Sigmoid colon (tissue), 7 donors: Measurements from ENCODE around the gene P2RY11. TPM values are rescaled to one million over a fixed set of nuclear protein-coding genes. Genes with fewer than 3 reads are reported as not detected.

Experiments used
- DNase-seq: peaks from one replicate; pipeline ENCODE4 v3.0.0-alpha.2; 2019
- H3K27ac ChIP-seq, 4 donors: fragments of 200-600 bp; sonication (generic); one replicate each; pipeline ENCODE4 v1.5.1; 2016 to 2019; ENCODE audit warnings: mild to moderate bottlenecking in 1 of 4
- H3K27me3 ChIP-seq, 3 donors: fragments of 200-600 bp; sonication (generic); one replicate each; pipeline ENCODE4 v1.5.1; 2019; ENCODE audit warnings: mild to moderate bottlenecking in 1 of 3
- H3K36me3 ChIP-seq, 4 donors: fragments of 200-600 bp; sonication (generic); one replicate each; pipeline ENCODE4 v1.5.1; 2016 to 2019
- H3K4me1 ChIP-seq, 4 donors: fragments of 200-600 bp; sonication (generic); one replicate each; pipeline ENCODE4 v1.5.1; 2017 to 2019
- H3K4me3 ChIP-seq, 4 donors: fragments of 200-600 bp; sonication (generic); one replicate each; pipeline ENCODE4 v1.5.1; 2017 to 2019; ENCODE audit warnings: mild to moderate bottlenecking in 2 of 4, moderate library complexity in 1 of 4
- H3K9me3 ChIP-seq, 4 donors: fragments of 200-600 bp in 3 of 4; sonication (generic) in 3 of 4; one replicate each; pipeline versions ENCODE4 v1.5.1 to v1.6.1; 2013 to 2019
- EP300 ChIP-seq, 4 donors: sonication (generic); formaldehyde crosslinking; IDR thresholded peaks; one replicate each; pipeline ENCODE4 v1.6.1; 2017; ENCODE audit warnings: antibody characterized with exemption in 4 of 4
- POLR2A ChIP-seq, 2 donors: fragments of 450-650 bp; IDR thresholded peaks; one replicate each; pipeline ENCODE4 v1.6.1; 2016; ENCODE audit warnings: antibody characterized with exemption in 2 of 2, mild to moderate bottlenecking in 2 of 2, moderate library complexity in 2 of 2
- POLR2AphosphoS5 ChIP-seq, 4 donors: sonication (generic); formaldehyde crosslinking; IDR thresholded peaks; one replicate each; pipeline ENCODE4 v1.6.1; 2017; ENCODE audit warnings: antibody characterized with exemption in 4 of 4
- WGBS, 2 donors: extraction: QIAGEN DNeasy Blood & Tissue Kit; methylation state at CpG; one replicate each; pipeline ENCODE4 v1.1.7; 2013; 5-methylcytosine and 5-hydroxymethylcytosine counted together
- intact Hi-C: fragments of 100-400 bp; cut with DNase I; formaldehyde crosslinking; loops from one replicate; pipeline ENCODE4 v1.15.1; 2023
- polyA plus RNA-seq, 3 donors: library from polyadenylated mRNA; stranded (reverse); fragments of 200-250 nt; gene quantifications; one replicate each; pipeline ENCODE4 v1.2.3, GENCODE V29; 2013
- total RNA-seq, 4 donors: library from RNA; depleted of rRNA; stranded (reverse); fragments of >200 nt; gene quantifications; one replicate each; pipeline ENCODE4 v1.1.0, GENCODE V29; 2016
- TF ChIP-seq, protein P1 (sequence below), 4 experiments: fragments of 450-650 bp in 3 of 4; fragments of 200-600 bp in 1 of 4; IDR thresholded peaks; one replicate each; pipeline ENCODE4 v1.5.1; 2016 to 2019; ENCODE audit warnings: antibody characterized with exemption in 4 of 4, mild to moderate bottlenecking in 3 of 4, moderate library complexity in 2 of 4
- donor health status: healthy with polysubstance abuse.
- donor health status: Bipolar disorder and iron deficiency.
- donor health status: healthy.

The P2RY11 gene, protein sequence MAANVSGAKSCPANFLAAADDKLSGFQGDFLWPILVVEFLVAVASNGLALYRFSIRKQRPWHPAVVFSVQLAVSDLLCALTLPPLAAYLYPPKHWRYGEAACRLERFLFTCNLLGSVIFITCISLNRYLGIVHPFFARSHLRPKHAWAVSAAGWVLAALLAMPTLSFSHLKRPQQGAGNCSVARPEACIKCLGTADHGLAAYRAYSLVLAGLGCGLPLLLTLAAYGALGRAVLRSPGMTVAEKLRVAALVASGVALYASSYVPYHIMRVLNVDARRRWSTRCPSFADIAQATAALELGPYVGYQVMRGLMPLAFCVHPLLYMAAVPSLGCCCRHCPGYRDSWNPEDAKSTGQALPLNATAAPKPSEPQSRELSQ
- 10 to 100 TPM in 1 of 4 donors, 1 to 10 TPM in 3; 2.9 to 10.3 (median 6.3) TPM for total RNA-seq
- 10 to 100 TPM in 1 of 3 donors, 1 to 10 TPM in 2; 1.2 to 18.5 (median 1.8) TPM for polyA plus RNA-seq

DNA sequence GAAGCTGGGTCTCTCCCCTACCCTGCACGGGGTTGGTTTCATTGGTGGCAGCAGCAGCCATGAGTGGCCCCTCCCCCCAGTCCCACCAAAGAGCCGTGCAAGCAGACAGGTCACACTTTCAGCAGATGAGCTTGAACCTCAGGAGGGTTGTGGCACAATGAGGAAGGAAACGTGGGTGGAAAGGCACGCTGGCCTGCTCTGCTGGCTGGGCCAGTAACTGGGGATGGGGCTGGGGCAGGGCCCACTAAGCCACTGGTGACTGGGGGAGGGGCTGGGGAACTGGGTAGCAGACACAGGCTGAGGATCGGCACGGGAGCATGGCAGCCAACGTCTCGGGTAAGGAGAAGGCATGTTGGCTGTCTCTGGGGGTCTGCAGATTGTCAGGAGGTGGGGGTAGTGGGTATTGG is at the start of gene P2RY11:
TSS of gene P2RY11 (plus strand) at position 289 of the 407 bp plus-strand sequence. CDS start at position 318, 29 bp downstream.
- no peak within 1 kb of the TSS for H3K27ac ChIP-seq
- intact Hi-C loops = no loop called here
- H3K27me3 ChIP-seq = no peaks in the 10 kb centered on the region
- TF ChIP-seq POLR2A (IDR thresholded peaks at IDR 0.05) (no peak), EP300 (IDR thresholded peaks at IDR 0.05) (no peak), POLR2AphosphoS5 (IDR thresholded peaks at IDR 0.05) (no peak)
- TF ChIP-seq, protein P1, sequence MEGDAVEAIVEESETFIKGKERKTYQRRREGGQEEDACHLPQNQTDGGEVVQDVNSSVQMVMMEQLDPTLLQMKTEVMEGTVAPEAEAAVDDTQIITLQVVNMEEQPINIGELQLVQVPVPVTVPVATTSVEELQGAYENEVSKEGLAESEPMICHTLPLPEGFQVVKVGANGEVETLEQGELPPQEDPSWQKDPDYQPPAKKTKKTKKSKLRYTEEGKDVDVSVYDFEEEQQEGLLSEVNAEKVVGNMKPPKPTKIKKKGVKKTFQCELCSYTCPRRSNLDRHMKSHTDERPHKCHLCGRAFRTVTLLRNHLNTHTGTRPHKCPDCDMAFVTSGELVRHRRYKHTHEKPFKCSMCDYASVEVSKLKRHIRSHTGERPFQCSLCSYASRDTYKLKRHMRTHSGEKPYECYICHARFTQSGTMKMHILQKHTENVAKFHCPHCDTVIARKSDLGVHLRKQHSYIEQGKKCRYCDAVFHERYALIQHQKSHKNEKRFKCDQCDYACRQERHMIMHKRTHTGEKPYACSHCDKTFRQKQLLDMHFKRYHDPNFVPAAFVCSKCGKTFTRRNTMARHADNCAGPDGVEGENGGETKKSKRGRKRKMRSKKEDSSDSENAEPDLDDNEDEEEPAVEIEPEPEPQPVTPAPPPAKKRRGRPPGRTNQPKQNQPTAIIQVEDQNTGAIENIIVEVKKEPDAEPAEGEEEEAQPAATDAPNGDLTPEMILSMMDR (IDR thresholded peaks at IDR 0.05) = no peak
- no peaks in the 10 kb centered on the region for H3K9me3 ChIP-seq
- H3K4me3 ChIP-seq = no peak within 1 kb of the TSS
- WGBS, 2 donors = 46 to 65% methylated on average over 8 of the region's 8 CpGs
- peaks cover 0 to 25% (median 14%) of the 10 kb centered on the region in 4 donors for H3K4me1 ChIP-seq
- DNase-seq = no peak
- peaks cover 34 to 76% (median 59%) of the 10 kb centered on the region in 4 donors for H3K36me3 ChIP-seq

DNA sequence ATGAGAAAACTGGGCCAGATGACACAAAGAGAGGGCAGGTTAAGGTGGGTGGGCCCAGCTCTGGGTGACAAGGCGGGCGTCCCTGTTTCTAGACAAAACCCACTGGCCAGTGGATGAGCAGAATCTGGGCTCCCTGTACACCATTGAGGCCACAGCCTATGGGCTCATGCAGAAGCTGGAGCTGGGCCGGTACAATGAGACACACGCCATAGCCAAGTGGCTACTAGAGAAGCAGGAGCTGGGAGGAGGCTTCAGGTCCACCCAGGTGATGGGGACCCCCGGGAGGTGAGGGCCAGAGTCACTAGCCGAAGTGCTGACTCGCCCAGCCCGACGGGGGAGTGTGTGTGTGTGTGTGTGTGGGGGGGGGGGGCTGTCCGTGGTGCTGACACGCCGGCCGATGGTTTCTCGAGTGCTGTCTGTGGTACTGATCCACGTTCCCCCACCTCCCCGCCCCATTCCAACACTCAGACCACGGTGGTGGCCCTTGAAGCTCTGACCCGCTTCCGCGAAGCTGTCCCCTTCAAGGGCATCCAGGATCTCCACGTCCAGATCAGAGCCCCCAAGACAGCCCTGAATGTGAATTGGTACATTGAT is 49.7 kb upstream of the P2RY11 start:
- H3K4me3 ChIP-seq = no peak overlapping the region
- intact Hi-C loops = no loop called here
- H3K36me3 ChIP-seq = no peaks in the 10 kb centered on the region
- no peaks in the 10 kb centered on the region for H3K4me1 ChIP-seq
- no peak overlapping the region for H3K27ac ChIP-seq
- WGBS, 2 donors = 30 to 38% methylated on average over 21 of the region's 21 CpGs
- peaks cover 0 to 30% (median 7%) of the 10 kb centered on the region in 3 donors for H3K27me3 ChIP-seq
- H3K9me3 ChIP-seq = no peaks in the 10 kb centered on the region
- no peak for TF ChIP-seq EP300 (IDR thresholded peaks at IDR 0.05)
- TF ChIP-seq POLR2A (IDR thresholded peaks at IDR 0.05) = no peak
- TF ChIP-seq, protein P1 (IDR thresholded peaks at IDR 0.05) = no peak
- TF ChIP-seq POLR2AphosphoS5 (IDR thresholded peaks at IDR 0.05) = no peak
- no peak for DNase-seq

DNA sequence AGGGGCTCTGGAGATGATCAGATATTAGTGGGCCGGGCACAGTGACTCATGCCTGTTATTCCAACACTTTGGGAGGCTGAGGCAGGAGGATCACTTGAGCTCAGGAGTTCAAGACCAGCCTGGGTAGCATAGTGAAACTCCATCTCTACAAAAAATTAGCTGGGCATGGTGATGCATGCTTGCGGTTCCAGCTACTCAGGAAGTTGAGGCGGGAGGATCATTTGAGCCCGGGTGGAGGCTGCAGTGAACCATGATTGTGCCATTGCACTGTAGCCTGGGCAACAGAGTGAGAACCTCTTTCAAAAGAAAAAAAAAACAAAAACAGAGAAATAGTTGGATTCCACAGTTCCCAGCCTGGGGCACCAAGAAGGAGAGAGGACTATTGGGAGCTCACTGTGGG is 43.3 kb upstream of the P2RY11 start:
- no peak for TF ChIP-seq EP300 (IDR thresholded peaks at IDR 0.05)
- no peak for TF ChIP-seq POLR2A (IDR thresholded peaks at IDR 0.05)
- TF ChIP-seq, protein P1 (IDR thresholded peaks at IDR 0.05) = no peak
- no peak for TF ChIP-seq POLR2AphosphoS5 (IDR thresholded peaks at IDR 0.05)
- no peaks in the 10 kb centered on the region for H3K4me1 ChIP-seq
- H3K4me3 ChIP-seq = no peak overlapping the region
- intact Hi-C loops = no loop called here
- DNase-seq = no peak
- H3K27ac ChIP-seq = no peak overlapping the region
- 64 to 69% methylated on average over 4 of the region's 4 CpGs for WGBS, 2 donors
- H3K36me3 ChIP-seq = no peaks in the 10 kb centered on the region
- H3K9me3 ChIP-seq = no peaks in the 10 kb centered on the region
- H3K27me3 ChIP-seq = no peaks in the 10 kb centered on the region

DNA sequence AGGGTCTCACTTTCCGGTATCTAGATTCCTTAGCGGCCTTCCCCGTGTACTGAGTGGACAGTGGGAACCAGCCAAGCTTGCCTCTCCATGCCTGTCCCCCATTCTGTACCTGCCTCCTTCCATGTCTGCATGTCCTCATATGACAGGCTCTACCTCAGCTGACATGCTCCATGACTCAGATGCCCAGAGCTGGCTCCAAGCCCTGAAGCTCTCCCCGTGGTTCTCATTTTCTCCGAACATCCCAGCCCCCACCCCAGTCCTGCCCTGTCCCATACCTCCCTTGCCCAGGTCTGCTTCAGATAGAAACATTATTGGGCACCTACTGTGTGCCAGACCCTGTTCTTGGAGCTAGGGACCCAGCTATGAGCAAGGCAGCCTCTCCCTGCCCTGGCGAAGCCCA is 42.4 kb upstream of the P2RY11 start:
- no peak overlapping the region for H3K4me3 ChIP-seq
- peaks cover 0 to under 1% (median under 1%) of the 10 kb centered on the region in 4 donors for H3K9me3 ChIP-seq
- no peaks in the 10 kb centered on the region for H3K36me3 ChIP-seq
- TF ChIP-seq EP300 (IDR thresholded peaks at IDR 0.05) = no peak
- DNase-seq = no peak
- H3K4me1 ChIP-seq = no peaks in the 10 kb centered on the region
- intact Hi-C loops = no loop called here
- H3K27me3 ChIP-seq = no peaks in the 10 kb centered on the region
- whole genome bisulfite sequencing, 2 donors = 69 to 74% methylated on average over 6 of the region's 6 CpGs
- H3K27ac ChIP-seq = no peak overlapping the region

DNA sequence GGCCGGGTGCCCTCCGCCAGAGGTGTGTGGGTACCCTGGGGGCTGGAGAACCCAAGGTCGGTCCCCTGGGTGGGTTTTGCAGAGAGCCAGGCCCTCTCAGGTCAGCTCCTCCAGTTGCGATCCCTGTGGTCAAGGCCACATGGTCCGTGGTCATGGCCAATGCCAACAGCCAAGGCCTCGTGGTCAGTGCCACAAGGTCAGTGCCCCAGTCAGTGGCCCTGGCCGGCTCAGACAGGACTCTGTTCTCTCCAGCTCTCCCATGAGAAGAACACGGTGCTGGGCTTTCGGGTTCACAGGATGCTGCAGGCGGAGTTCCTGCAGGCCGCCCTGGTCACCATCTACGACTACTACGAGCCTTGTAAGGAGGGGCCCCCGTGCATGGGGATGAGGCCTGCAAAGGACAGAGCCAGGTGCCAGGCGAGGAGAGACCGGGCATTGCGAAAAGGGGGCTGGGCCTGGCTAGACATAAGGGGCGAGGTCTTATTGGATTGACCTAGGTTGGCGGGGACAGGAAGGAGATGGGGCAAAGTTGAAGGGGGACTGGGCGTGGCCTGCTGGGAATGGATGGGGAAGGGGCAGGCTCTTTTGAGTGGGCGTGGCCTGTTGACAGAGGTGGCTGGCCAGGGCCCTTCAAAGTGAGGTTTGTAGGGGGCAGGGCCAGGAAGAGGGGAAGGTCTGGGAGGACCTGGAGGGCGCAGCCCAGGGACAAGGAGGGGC is 40.6 kb upstream of the P2RY11 start:
- intact Hi-C loops = no loop called here
- Histone ChIP-seq H3K4me3 (no peak overlapping the region), H3K27me3 (no peaks in the 10 kb centered on the region), H3K4me1 (no peaks in the 10 kb centered on the region), H3K9me3 (peaks cover 0 to 2% (median under 1%) of the 10 kb centered on the region in 4 donors), H3K36me3 (no peaks in the 10 kb centered on the region), H3K27ac (no peak overlapping the region)
- TF ChIP-seq POLR2A (IDR thresholded peaks at IDR 0.05) (no peak), POLR2AphosphoS5 (IDR thresholded peaks at IDR 0.05) (no peak), EP300 (IDR thresholded peaks at IDR 0.05) (no peak)
- TF ChIP-seq, protein P1 (IDR thresholded peaks at IDR 0.05) = no peak
- no peak for DNase-seq
- 73 to 77% methylated on average over 22 of the region's 22 CpGs for WGBS, 2 donors
